Stomach (tissue), 9 donors: ENCODE measurements around the gene BANP. TPM values are rescaled to one million over a fixed set of nuclear protein-coding genes. Genes with fewer than 3 reads are reported as not detected.
A peak's percentile ranks its signal among the peaks of the same experiment; 100 is the strongest.

Source experiments
- DNase-seq, 2 donors: peaks; one replicate each; pipeline versions ENCODE4 v3.0.0 to v3.0.0-alpha.2; 2013 to 2019
- H3K27ac ChIP-seq, 5 donors: fragments of 200-600 bp in 4 of 5; sonication (generic) in 4 of 5; one replicate each; pipeline ENCODE4 v1.5.1; 2013 to 2019; ENCODE audit warnings: mild to moderate bottlenecking in 1 of 5, moderate library complexity in 1 of 5
- H3K27me3 ChIP-seq, 3 donors: fragments of 200-600 bp; sonication (generic); one replicate each; pipeline ENCODE4 v1.5.1; 2017 to 2019; ENCODE audit warnings: mixed run types in 1 of 3
- H3K36me3 ChIP-seq, 4 donors: fragments of 200-600 bp; sonication (generic); 1 replicate in 3 of 4; 2 replicates in 1 of 4; pipeline ENCODE4 v1.5.1; 2016 to 2019
- H3K4me1 ChIP-seq, 4 donors: fragments of 200-600 bp; sonication (generic); one replicate each; pipeline ENCODE4 v1.5.1; 2016 to 2019
- H3K4me3 ChIP-seq, 4 donors: fragments of 200-600 bp; sonication (generic) in 3 of 4; one replicate each; pipeline ENCODE4 v1.5.1; 2016 to 2019; ENCODE audit warnings: mild to moderate bottlenecking in 1 of 4
- H3K9me3 ChIP-seq, 4 donors: fragments of 200-600 bp; sonication (generic); one replicate each; pipeline ENCODE4 v1.5.1; 2016 to 2019
- CTCF ChIP-seq, 7 experiments: fragments of 450-650 bp in 4 of 7; fragments of 200-600 bp in 3 of 7; sonication (generic) in 3 of 7; IDR thresholded peaks; one replicate each; pipeline ENCODE4 v1.5.1; 2016 to 2019; ENCODE audit warnings: antibody characterized with exemption in 7 of 7, control low read depth in 2 of 7, mild to moderate bottlenecking in 1 of 7
- EP300 ChIP-seq: sonication (generic); formaldehyde crosslinking; IDR thresholded peaks from one replicate; pipeline ENCODE4 v1.6.1; 2017; ENCODE audit warnings: antibody characterized with exemption
- POLR2A ChIP-seq, 4 donors: fragments of 450-650 bp; IDR thresholded peaks; one replicate each; pipeline ENCODE4 v1.6.1; 2016; ENCODE audit warnings: antibody characterized with exemption in 4 of 4, control low read depth in 2 of 4, mild to moderate bottlenecking in 1 of 4, moderate library complexity in 1 of 4
- POLR2AphosphoS5 ChIP-seq, 3 donors: sonication (generic); formaldehyde crosslinking; IDR thresholded peaks; one replicate each; pipeline ENCODE4 v1.6.1; 2016; ENCODE audit warnings: antibody characterized with exemption in 3 of 3
- WGBS, 5 donors: extraction: QIAGEN DNeasy Blood & Tissue Kit in 3 of 5; methylation state at CpG; one replicate each; pipeline versions ENCODE4 v1.1.5 to v1.1.7; 2013 to 2018; 5-methylcytosine and 5-hydroxymethylcytosine counted together
- intact Hi-C: fragments of 100-400 bp; cut with DNase I; formaldehyde crosslinking; loops from one replicate; pipeline ENCODE4 v1.15.1; 2023; ENCODE audit warnings: low total_unique reads
- polyA plus RNA-seq, 3 donors: library from polyadenylated mRNA; stranded (reverse); fragments of 200-250 nt; gene quantifications; one replicate each; pipeline ENCODE4 v1.2.3, GENCODE V29; 2013
- total RNA-seq, 5 donors: library from RNA; depleted of rRNA; stranded (reverse); fragments of >200 nt; gene quantifications; one replicate each; pipeline versions ENCODE4 v1.1.0 to v1.2.3, GENCODE V29; 2014 to 2016
- donor health status: healthy with polysubstance abuse.
- donor health status: Bipolar disorder and iron deficiency.
- donor health status: healthy.

The BANP gene
- total and polyA plus RNA-seq, 8 donors: 6.0 to 144 (median 18.3) TPM

DNA sequence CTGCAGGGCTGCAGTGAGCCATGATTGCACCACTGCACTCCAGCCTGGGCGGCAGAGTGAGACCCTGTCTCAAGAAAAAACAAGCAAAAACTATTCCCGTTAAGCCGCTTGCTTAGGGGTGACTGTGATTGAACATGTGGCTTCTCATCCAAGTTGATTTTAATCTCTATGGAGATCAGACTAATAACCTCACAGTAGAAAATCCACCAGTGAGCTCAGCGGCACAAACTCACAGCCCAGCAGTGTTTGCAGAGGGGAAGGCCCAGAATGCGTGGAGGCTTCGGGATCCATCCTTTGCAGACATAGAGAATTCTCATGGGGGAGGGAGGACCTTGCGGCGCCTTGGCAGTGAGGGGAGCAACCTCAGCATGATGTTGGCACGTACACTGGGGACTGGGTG, 7.4 kb downstream of the BANP start:
- intact Hi-C loops: no loop called here
- no peak overlapping the region for H3K4me3 ChIP-seq
- TF ChIP-seq EP300 (no peak), CTCF (IDR thresholded peaks at IDR 0.05) (no peak), POLR2A (IDR thresholded peaks at IDR 0.05) (no peak), POLR2AphosphoS5 (IDR thresholded peaks at IDR 0.05) (no peak)
- no peaks in the 10 kb centered on the region for H3K27me3 ChIP-seq
- H3K27ac ChIP-seq: no peak overlapping the region
- WGBS, 5 donors: 89 to 94% (median 92%) methylated on average over 9 of the region's 9 CpGs
- DNase-seq: no peak
- no peaks in the 10 kb centered on the region for H3K9me3 ChIP-seq
- H3K4me1 ChIP-seq: peaks cover 20 to 60% (median 48%) of the 10 kb centered on the region in 4 donors
- H3K36me3 ChIP-seq: peaks cover 0 to 20% (median 12%) of the 10 kb centered on the region in 4 donors

GRCh38 chr16:87959391-87959990, 8.3 kb downstream of the BANP start:
- Histone ChIP-seq H3K36me3 (peaks cover 0 to 19% (median 10%) of the 10 kb centered on the region in 4 donors), H3K9me3 (no peaks in the 10 kb centered on the region), H3K4me1 (peaks cover 16 to 59% (median 40%) of the 10 kb centered on the region in 4 donors), H3K27me3 (no peaks in the 10 kb centered on the region), H3K4me3 (no peak overlapping the region), H3K27ac (no peak overlapping the region)
- WGBS, 5 donors: 75 to 84% (median 79%) methylated on average over 21 to 23 of the region's 23 CpGs
- peak in 1 of 2 donors; percentile 37 for DNase-seq
- intact Hi-C loops: no loop called here
- no peak for TF ChIP-seq CTCF (IDR thresholded peaks at IDR 0.05)
- TF ChIP-seq POLR2AphosphoS5 (IDR thresholded peaks at IDR 0.05): no peak
- no peak for TF ChIP-seq POLR2A (IDR thresholded peaks at IDR 0.05)
- no peak for TF ChIP-seq EP300

GRCh38 chr16:87960296-87960695, 9.1 kb downstream of the BANP start:
- no peaks in the 10 kb centered on the region for H3K9me3 ChIP-seq
- WGBS, 5 donors: 50 to 96% (median 66%) methylated on average over 5 of the region's 5 CpGs
- no peak for DNase-seq
- H3K27ac ChIP-seq: no peak overlapping the region
- no peaks in the 10 kb centered on the region for H3K27me3 ChIP-seq
- H3K36me3 ChIP-seq: peaks cover 0 to 14% (median 10%) of the 10 kb centered on the region in 4 donors
- TF ChIP-seq POLR2AphosphoS5 (IDR thresholded peaks at IDR 0.05) (no peak), EP300 (no peak), POLR2A (IDR thresholded peaks at IDR 0.05) (no peak), CTCF (IDR thresholded peaks at IDR 0.05) (no peak)
- intact Hi-C loops: no loop called here
- H3K4me3 ChIP-seq: no peak overlapping the region
- peaks cover 9 to 59% (median 33%) of the 10 kb centered on the region in 4 donors for H3K4me1 ChIP-seq

DNA sequence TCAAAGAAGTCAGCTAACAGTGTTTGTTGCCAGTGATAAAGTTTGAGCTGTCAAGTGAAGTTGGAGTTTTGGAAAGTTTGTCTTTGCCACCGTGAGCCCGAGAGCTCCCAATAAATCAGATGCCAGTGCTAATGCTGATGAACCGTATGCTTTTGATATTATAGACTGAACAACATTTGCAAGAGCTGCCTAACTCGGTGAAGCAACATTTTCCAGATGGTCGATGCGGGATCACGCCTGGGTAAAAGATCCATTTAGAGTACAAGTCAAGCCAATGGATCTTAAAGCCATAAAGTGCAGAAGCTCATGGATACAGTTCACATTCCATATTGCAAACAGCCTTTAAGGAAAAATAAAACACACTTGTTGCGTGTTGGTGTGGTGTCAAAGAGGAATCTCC, 9.6 kb downstream of the BANP start:
- DNase-seq: no peak
- Histone ChIP-seq H3K4me1 (peaks cover 9 to 59% (median 32%) of the 10 kb centered on the region in 4 donors), H3K27me3 (no peaks in the 10 kb centered on the region), H3K4me3 (no peak overlapping the region), H3K27ac (no peak overlapping the region), H3K9me3 (no peaks in the 10 kb centered on the region), H3K36me3 (peaks cover 0 to 14% (median 10%) of the 10 kb centered on the region in 4 donors)
- WGBS, 5 donors: 86 to 94% (median 91%) methylated on average over 8 of the region's 8 CpGs
- intact Hi-C loops: no loop called here
- TF ChIP-seq CTCF (IDR thresholded peaks at IDR 0.05) (no peak), EP300 (no peak), POLR2A (IDR thresholded peaks at IDR 0.05) (no peak), POLR2AphosphoS5 (IDR thresholded peaks at IDR 0.05) (no peak)
